ENCODE data around the gene SRSF11.

Gene SRSF11

DNA sequence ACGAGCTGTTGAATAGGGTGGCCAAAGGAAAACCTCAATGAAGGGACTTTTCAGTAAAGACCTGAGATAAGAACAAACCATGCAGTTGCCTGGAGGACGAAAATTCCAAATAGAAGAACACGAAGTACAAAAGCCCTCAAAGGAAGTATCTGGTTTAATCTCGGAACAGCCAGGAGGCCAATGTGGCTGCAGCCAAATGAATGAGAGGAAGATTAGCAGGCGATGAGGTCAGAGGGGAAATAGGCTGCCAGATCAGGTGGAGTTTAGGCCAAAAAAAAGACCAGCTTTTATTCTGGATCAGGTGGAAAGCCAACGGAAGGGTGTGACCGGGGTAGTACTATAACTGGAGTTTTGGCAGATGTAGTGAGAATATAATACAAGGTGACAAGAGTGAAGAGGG lies 43.7 kb downstream of the SRSF11 start:
- no peaks in the 10 kb centered on the region for H3F3A ChIP-seq (ENCODE audit: low read depth)
- H3K27me3 ChIP-seq (ENCODE audit: insufficient read depth, low read length, poor library complexity, severe bottlenecking): no peaks in the 10 kb centered on the region
- no peak overlapping the region for H3K9ac ChIP-seq (ENCODE audit: low read depth, low read length, poor library complexity, severe bottlenecking)
- no peak overlapping the region for H2AFZ ChIP-seq (ENCODE audit: low read length)
- no peak overlapping the region for H3K4me3 ChIP-seq (ENCODE audit: low read length, poor library complexity, severe bottlenecking)
- H3K36me3 ChIP-seq (ENCODE audit: insufficient read depth, low read length): peaks cover 48% of the 10 kb centered on the region; the same call in 1 of the 2 replicates
- TF ChIP-seq, protein P1, sequence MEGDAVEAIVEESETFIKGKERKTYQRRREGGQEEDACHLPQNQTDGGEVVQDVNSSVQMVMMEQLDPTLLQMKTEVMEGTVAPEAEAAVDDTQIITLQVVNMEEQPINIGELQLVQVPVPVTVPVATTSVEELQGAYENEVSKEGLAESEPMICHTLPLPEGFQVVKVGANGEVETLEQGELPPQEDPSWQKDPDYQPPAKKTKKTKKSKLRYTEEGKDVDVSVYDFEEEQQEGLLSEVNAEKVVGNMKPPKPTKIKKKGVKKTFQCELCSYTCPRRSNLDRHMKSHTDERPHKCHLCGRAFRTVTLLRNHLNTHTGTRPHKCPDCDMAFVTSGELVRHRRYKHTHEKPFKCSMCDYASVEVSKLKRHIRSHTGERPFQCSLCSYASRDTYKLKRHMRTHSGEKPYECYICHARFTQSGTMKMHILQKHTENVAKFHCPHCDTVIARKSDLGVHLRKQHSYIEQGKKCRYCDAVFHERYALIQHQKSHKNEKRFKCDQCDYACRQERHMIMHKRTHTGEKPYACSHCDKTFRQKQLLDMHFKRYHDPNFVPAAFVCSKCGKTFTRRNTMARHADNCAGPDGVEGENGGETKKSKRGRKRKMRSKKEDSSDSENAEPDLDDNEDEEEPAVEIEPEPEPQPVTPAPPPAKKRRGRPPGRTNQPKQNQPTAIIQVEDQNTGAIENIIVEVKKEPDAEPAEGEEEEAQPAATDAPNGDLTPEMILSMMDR (conservative IDR thresholded peaks at IDR 0.05; ENCODE audit: low read length): no peak
- no peak for TF ChIP-seq EZH2phosphoT487 (IDR thresholded peaks at IDR 0.05; ENCODE audit: borderline replicate concordance)
- H3K4me1 ChIP-seq (ENCODE audit: insufficient read depth, low read length, poor library complexity, severe bottlenecking): no peaks in the 10 kb centered on the region
- H4K20me1 ChIP-seq (ENCODE audit: insufficient read depth, low read length, poor library complexity, severe bottlenecking): no peaks in the 10 kb centered on the region
- no peaks in the 10 kb centered on the region for H3K9me3 ChIP-seq (ENCODE audit: insufficient read depth, low read depth, low read length)
- H3K79me2 ChIP-seq (ENCODE audit: insufficient read depth, low read length): no peaks in the 10 kb centered on the region
- no peaks in the 10 kb centered on the region for H3K9me2 ChIP-seq (replicated peaks; ENCODE audit: low read depth, low read length)
- no peak overlapping the region for H3K4me2 ChIP-seq (ENCODE audit: low read depth, low read length, poor library complexity, severe bottlenecking)

DNA sequence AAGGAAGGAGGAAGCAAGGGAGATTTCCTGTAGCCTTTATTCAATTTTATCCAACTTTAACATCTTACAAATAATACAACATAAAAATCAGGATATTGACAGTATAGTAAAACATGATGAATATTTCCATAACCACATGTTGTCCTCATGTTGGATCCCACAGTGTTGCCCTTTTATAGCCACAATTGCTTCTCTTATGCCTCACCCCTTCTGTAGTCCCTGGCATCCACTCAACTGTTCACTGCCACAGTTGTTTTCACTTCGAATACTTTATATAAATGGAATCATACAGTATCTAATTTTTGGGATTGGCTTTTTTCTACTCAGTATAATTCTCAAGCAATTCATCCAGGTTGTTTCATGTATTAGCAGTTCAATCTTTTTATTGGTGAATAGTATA lies 44.8 kb downstream of the SRSF11 start:
- H3K36me3 ChIP-seq (ENCODE audit: insufficient read depth, low read length): peaks cover 58% of the 10 kb centered on the region; the same call in 1 of the 2 replicates
- no peak for TF ChIP-seq EZH2phosphoT487 (IDR thresholded peaks at IDR 0.05; ENCODE audit: borderline replicate concordance)
- TF ChIP-seq, protein P1 (conservative IDR thresholded peaks at IDR 0.05; ENCODE audit: low read length): no peak

DNA sequence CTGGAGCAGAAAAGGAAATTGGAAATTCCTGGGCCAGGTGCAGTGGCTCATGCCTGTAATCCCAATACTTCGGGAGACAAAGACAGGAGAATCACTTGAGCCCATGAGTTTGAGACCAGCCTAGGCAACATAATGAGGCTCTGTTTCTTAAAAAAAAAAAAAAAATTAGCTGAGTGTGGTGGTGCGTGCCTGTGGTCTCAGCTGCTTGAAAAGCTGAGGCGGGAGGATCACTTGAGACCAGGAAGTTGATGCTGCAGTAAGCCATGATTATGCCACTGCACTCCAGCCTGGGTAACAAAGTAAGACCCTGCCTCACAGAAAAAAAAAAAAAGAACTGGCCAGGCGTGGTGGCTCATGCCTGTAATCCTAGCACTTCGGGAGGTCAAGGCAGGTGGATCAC lies 56.7 kb downstream of the SRSF11 start:
- Histone ChIP-seq H3K4me2 (ENCODE audit: low read depth, low read length, poor library complexity, severe bottlenecking) (no peak overlapping the region), H3K36me3 (ENCODE audit: insufficient read depth, low read length) (peaks cover 30% of the 10 kb centered on the region; the same call in 1 of the 2 replicates), H4K20me1 (ENCODE audit: insufficient read depth, low read length, poor library complexity, severe bottlenecking) (no peaks in the 10 kb centered on the region), H3K9ac (ENCODE audit: low read depth, low read length, poor library complexity, severe bottlenecking) (no peak overlapping the region), H3K9me3 (ENCODE audit: insufficient read depth, low read depth, low read length) (no peaks in the 10 kb centered on the region), H3K9me2 (replicated peaks; ENCODE audit: low read depth, low read length) (no peaks in the 10 kb centered on the region), H3K79me2 (ENCODE audit: insufficient read depth, low read length) (no peaks in the 10 kb centered on the region), H3K4me1 (ENCODE audit: insufficient read depth, low read length, poor library complexity, severe bottlenecking) (no peaks in the 10 kb centered on the region), H3K4me3 (ENCODE audit: low read length, poor library complexity, severe bottlenecking) (no peak overlapping the region), H2AFZ (ENCODE audit: low read length) (no peak overlapping the region), H3F3A (ENCODE audit: low read depth) (no peaks in the 10 kb centered on the region), H3K27me3 (ENCODE audit: insufficient read depth, low read length, poor library complexity, severe bottlenecking) (no peaks in the 10 kb centered on the region)
- TF ChIP-seq, protein P1 (conservative IDR thresholded peaks at IDR 0.05; ENCODE audit: low read length): no peak
- no peak for TF ChIP-seq EZH2phosphoT487 (IDR thresholded peaks at IDR 0.05; ENCODE audit: borderline replicate concordance)

More for the DNA sequence above, 44.8 kb downstream of the SRSF11 start:
- Histone ChIP-seq H3K4me2 (ENCODE audit: low read depth, low read length, poor library complexity, severe bottlenecking) (no peak overlapping the region), H3K79me2 (ENCODE audit: insufficient read depth, low read length) (no peaks in the 10 kb centered on the region), H2AFZ (ENCODE audit: low read length) (no peak overlapping the region), H3K9me3 (ENCODE audit: insufficient read depth, low read depth, low read length) (no peaks in the 10 kb centered on the region), H4K20me1 (ENCODE audit: insufficient read depth, low read length, poor library complexity, severe bottlenecking) (no peaks in the 10 kb centered on the region), H3K4me3 (ENCODE audit: low read length, poor library complexity, severe bottlenecking) (no peak overlapping the region), H3K9me2 (replicated peaks; ENCODE audit: low read depth, low read length) (no peaks in the 10 kb centered on the region), H3F3A (ENCODE audit: low read depth) (no peaks in the 10 kb centered on the region), H3K4me1 (ENCODE audit: insufficient read depth, low read length, poor library complexity, severe bottlenecking) (no peaks in the 10 kb centered on the region), H3K9ac (ENCODE audit: low read depth, low read length, poor library complexity, severe bottlenecking) (no peak overlapping the region), H3K27me3 (ENCODE audit: insufficient read depth, low read length, poor library complexity, severe bottlenecking) (no peaks in the 10 kb centered on the region)
